ENCODE results near the gene TAS2R7.

The TAS2R7 gene

DNA sequence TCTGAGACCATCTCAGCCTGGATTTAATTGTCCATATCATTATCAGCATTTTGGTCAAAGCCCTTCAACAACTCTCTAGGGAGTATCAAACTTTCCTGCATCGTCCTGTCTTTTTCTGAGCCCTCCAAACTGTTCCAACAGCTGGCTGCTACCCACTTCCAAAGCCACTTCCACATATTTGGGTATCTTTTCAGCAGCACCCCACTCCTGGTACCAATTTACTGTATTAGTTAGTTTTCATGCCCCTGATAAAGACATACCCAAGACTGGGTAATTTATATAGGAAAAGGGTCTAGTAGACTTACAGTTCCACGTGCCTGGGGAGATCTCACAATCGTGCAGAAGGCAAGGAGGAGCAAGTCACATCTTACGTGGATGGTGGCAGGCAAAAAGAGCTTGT lies 46.2 kb downstream of the TAS2R7 start:
- TF ChIP-seq, protein P1, sequence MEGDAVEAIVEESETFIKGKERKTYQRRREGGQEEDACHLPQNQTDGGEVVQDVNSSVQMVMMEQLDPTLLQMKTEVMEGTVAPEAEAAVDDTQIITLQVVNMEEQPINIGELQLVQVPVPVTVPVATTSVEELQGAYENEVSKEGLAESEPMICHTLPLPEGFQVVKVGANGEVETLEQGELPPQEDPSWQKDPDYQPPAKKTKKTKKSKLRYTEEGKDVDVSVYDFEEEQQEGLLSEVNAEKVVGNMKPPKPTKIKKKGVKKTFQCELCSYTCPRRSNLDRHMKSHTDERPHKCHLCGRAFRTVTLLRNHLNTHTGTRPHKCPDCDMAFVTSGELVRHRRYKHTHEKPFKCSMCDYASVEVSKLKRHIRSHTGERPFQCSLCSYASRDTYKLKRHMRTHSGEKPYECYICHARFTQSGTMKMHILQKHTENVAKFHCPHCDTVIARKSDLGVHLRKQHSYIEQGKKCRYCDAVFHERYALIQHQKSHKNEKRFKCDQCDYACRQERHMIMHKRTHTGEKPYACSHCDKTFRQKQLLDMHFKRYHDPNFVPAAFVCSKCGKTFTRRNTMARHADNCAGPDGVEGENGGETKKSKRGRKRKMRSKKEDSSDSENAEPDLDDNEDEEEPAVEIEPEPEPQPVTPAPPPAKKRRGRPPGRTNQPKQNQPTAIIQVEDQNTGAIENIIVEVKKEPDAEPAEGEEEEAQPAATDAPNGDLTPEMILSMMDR (conservative IDR thresholded peaks at IDR 0.05; ENCODE audit: low read depth), result no peak
- POLR2A ChIA-PET (ENCODE audit: low non-redundant PET), result no interaction called here
- H3K27ac ChIP-seq, result no peak overlapping the region
- DNase-seq (ENCODE audit: low spot score), result no peak
- CTCF ChIA-PET, result no interaction called here

DNA sequence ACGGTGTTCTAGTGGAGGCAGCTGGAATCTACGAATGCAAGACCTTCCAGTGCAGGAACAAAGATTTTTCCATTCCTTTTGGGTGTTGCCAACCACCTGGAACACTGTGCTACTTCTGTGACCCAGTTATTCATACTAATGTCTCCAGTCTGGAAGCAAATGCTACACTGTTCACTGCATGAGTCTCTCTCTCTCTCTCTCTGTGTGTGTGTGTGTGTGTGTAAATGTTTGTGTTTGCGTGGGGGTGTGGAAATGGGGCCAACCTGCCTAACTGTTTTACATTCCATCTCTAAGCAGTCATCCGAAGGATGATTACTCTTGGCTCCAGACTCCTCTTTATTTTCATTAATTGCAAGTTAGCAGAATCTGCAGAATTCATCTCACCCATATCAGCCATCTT lies 49.4 kb downstream of the TAS2R7 start:
- TF ChIP-seq, protein P1 (conservative IDR thresholded peaks at IDR 0.05; ENCODE audit: low read depth), result no peak
- ChIA-PET CTCF (no interaction called here), POLR2A (ENCODE audit: low non-redundant PET) (no interaction called here)

More for the DNA sequence above, 49.4 kb downstream of the TAS2R7 start:
- no peak overlapping the region for H3K27ac ChIP-seq
- peak; percentile 16 for DNase-seq (ENCODE audit: low spot score)
